Stimulated activated CD4-positive, alpha-beta T cell treated with anti-CD3 and anti-CD28 coated beads, Interleukin-1b, Interleukin-23, amount 100 ng/mL, for 24 hours (primary cell): ENCODE results near the gene AGBL1.
"Not testable (repeated sequence)": the region's sequence is repeated elsewhere in the genome, so short reads cannot be mapped to it uniquely, and the experiment has no call there.

Experiments
- DNase-seq, 4 experiments: peaks; one replicate each; pipeline ENCODE4 v3.0.0-alpha.2; 2020; ENCODE audit warnings: low read depth in 4 of 4, low spot score in 1 of 4

Gene AGBL1

GRCh38 chr15:86082619-86083380 is 3.1 kb downstream of the AGBL1 start:
- DNase-seq, result peak in 1 of 4 experiments; percentile 1

DNA sequence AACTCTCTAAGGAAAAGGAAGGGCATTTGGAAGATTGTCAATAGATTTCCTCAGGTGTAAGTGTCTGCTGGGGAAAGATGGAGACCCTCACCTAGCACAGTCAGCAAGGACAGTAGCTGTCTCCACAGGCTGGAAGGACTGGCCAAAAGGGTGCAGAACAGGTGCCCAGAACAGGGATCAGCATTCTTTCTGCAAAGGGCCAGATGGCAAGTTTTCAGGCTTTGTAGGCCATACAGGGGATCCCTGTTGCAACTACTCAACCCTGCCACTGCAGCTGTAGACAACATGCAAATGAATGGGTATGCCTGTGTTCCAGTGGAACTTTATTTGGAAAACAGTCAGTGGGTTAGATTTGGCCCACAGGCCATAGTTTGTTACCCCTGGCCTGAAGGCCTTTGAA is 8.1 kb downstream of the AGBL1 start:
- DNase-seq, result no peak

DNA sequence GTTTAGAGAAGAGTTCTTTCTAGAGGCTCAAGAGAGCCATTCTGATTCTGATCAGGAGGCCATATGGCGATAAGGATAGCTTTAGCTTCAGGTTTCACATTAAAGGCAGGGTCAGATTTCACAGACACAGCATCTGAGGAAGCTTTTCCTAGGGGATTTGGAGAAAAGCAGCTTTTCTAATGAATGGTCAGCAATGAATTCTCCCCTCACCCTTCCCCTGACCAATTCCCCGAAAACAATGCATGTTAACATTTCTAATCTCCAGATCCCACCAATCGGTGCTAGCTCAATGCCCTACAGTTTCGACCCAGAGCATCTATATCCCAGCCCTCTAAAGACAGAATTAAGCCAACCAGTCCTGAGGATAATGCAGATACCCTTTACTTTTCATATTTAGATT is 9.8 kb downstream of the AGBL1 start:
- DNase-seq, result no peak

GRCh38 chr15:86101818-86102217 is 22.1 kb downstream of the AGBL1 start:
- no peak for DNase-seq

- no peak for DNase-seq
Observed at GRCh38 chr15:86103825-86104224, 24.2 kb downstream of the AGBL1 start.

DNA sequence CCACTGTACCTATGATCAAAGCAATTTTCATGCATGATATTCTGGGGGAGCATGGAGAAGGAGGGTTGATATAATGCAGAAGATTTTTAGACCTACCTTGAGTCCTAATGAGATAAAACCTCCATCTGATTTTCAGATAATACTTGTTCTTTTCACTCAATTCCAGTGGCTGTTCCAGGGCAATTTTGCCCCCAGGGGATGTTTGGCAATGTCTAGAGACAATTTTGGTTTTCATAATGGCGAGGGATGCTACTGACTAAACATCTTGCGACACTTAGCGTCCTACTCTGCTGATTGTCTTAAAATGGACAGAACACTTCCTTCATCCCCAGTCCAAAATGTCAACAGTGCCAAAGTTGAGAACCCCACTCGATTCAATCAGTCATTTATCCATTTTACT is 26.6 kb downstream of the AGBL1 start:
- no peak for DNase-seq

DNA sequence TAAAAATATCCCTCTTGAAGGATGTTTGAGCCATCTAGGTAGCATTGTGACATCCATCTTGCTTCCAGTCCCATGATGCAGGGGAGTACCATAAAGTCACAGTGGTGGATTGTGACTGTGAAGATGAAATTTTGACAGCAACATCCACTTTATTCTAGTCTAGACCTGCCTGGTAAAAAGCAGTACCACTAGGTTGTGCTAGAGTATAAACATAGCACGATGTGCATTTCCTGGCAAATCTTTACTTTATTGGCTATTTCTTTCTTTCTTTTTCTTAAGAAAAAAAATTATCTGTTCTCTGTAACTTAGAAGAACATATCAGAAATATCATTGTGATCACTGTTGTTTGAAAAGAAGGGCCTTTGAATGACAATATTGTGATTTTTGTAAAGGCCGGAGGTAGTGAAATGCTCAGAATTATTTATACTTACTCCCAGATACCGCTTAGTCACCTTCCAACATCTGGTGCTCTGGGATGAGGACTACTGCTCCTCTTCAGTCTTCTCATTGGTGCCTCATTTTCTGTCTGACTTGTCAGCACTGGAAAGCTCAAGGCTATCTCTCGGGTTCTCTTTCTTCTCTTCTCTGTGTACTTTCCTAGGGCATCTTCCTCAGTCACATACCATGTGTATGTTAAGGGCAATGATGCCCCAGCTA is 35.6 kb downstream of the AGBL1 start:
- no peak for DNase-seq

DNA sequence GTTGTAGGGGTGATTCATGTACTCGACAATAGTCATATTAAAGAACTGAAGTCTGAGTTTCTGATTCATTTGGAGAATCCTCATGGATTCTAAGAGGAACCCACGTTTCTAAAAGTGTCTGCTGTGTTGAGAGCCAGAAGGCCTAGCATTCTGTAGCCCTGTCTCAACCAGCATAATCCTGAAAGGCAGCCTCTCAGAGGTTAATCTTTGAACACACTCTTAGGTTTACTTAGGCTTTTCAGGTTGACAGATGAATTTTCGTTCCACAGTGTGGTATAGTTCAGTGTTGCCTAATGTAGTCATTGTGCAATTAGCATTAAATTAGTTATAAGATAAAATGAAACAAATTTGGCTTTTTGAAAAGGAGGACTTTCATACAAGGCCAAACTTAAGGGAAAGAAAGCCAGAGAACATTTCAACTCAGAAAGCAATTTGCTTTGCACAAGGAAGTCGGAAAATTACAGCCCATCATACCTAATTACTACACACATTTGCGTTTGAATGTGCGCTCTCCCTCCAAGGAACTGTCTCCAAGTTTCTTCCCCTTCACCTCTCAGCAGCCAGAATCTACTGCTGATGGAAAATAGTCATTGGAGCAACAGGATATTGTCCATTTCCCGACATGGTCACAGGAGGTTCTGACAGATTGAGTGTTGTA is 42.0 kb downstream of the AGBL1 start:
- no peak for DNase-seq

DNA sequence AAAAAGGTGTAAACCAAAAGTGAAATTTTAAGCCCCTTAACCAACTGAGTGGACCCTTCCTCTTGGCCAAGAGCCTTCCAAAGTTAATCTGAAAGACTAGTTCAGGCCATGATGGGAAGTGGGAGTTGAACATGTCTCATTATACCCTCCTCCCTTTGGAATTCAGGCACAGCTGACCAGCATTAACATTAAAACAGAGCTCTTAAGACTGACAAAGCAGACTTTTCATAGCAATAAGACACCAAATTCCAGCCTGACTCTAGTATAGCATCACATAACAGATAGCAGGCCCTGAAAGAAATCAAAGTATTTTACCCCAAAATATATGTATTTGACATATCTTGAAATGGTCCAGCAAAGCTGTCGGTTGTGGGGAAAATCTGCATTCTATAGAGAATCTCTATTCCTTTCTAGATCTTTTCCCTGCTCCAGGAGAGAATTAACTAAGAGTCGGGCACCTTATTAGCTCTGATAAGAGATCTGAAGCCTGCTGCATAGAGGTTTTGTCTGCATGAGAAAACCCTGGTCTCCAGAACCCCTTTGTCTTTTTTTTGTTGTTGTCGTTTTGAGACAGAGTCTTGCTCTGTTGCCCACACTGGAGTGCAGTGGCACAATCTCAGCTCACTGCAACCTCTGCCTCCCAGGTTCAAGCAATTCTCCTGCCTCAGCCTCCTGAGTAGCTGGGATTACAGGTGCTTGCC is 43.2 kb downstream of the AGBL1 start:
- not testable (repeated sequence) for DNase-seq

- DNase-seq, result no peak
Observed at GRCh38 chr15:86125775-86126174, 46.1 kb downstream of the AGBL1 start.

GRCh38 chr15:86127547-86127946 is 47.9 kb downstream of the AGBL1 start:
- no peak for DNase-seq

DNA sequence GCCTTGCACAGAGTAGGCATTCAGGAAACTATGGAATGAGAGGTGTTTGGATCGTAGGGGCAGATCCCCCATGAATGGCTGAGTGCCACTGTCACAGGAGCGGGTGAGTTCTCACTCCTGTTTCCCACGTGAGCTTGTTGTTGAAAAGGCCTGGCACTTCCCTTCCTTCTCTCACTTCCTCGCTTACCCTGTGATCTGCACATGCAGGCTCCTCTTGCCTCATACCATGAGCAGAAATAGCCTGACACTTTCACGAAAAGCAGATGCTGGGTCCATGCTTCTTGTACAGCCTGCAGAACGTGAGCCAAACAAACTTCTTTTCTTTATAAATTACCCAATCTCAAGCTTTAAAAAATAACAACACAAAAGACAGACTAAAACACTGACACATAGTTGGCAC is 55.4 kb downstream of the AGBL1 start:
- no peak for DNase-seq

DNA sequence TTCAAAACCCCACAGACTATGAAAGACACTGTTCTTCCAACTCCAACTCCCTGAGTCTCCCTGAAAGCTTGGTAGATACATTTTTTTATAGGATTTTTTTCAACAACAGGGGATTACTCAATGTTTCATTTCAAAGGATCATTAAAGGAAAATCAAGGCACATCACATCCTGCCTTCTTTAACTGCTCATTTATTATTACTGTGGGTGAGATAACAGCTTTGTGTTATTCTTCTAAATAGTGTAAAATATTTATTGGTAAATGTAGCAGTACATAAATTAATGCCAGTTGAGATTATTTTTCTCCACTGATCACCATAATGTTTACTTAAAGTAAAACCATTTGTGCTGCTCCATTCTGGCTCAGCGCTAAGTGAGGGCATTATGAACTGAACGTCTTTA is 57.2 kb downstream of the AGBL1 start:
- no peak for DNase-seq

- DNase-seq, result no peak
Observed at GRCh38 chr15:86138798-86139197, 59.1 kb downstream of the AGBL1 start.

DNA sequence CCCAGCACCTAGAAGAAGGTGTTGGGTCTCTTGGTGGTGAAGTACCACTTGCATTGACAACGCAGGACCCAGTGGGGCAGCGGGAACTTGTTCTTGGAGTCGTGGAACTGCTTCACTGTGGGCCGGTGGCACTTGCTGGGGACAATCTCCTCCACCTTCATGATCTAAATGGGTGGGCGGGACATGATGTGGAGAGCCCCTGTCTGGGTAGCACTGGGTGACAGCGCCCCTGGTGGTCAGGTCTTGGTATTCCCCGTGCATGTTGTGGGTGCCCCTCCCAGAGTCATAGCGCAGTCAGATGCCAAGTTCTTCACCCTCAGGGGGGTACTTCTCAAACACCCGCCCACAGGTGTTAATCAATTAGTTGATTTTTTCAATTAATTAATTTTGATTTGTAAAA is 60.2 kb downstream of the AGBL1 start:
- peak in 1 of 4 experiments; percentile 1 for DNase-seq

DNA sequence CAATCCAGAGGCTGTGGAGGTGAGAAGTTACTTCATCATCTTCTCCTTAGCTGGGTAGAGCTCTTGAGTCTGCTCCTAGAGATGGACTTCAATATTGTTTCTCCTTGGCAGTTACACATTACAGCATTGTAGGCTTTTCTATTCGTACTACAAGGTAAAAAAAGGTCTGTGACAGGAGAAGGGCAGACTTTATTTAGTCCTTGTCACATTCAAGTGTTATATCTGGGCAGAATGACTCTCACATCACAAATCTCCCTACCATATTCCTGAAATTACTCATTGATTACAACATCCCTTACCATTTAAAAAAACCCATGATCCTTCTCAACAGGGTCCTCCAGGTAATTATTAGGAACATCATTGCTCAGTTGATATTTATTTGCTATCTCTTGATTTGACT is 75.0 kb downstream of the AGBL1 start:
- no peak for DNase-seq

DNA sequence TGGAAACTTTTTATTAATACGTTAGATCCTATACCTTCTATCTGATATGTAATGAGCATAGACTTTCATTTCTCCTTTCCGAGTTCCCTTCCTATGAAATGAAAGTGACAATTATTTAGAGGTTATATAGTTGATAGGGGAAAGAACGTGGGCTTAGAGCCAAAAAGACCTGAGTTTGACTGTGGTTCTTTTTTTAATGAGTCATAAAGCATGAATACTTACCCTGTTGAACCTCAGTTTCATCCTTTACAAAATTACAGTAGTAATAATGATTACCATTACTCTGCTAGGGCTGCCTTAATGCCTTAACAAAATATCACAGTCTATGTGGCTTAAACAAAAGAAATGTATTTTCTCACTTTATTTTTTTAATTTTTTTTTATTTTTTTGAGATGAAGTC is 75.9 kb downstream of the AGBL1 start:
- DNase-seq, result no peak

- DNase-seq, result no peak
Observed at GRCh38 chr15:86157606-86158293, 78.1 kb downstream of the AGBL1 start.

DNA sequence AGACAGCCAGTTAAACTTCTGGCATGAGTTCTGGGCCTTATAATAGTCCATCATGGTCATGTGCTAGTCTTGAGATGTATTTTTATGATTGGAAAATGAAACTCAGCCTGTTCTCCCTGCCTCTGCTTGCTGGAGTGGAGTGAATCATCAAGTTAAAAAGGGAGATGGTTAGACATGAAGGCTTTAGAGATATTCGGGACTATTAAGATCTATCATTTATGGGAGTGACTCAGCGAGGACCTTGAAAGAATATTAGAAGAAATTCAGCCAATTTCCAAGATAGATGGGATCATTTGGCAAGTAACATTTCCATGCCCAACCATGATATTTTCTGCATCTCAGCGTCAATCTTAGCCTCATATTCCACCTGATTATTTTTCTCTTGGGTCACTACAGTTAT is 79.8 kb downstream of the AGBL1 start:
- DNase-seq, result no peak

DNA sequence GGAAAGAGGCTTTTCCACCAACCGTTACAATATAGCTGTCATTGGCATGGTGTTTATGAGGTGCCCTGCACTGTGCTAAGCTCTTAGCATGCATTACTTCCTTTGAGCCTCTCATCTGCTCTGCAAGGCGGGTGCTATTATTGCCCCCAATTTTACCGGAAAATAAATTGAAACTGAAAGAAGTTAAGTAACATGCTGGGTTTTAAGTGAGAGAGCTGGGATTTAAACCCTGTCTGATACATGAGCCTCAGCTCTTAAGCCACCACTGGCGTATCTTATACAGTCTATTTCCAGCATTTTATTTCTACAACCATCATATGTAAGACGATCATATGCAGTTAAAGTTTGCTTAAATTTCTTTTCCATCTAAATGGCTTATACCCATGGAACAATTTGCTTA is 81.6 kb downstream of the AGBL1 start:
- no peak for DNase-seq

DNA sequence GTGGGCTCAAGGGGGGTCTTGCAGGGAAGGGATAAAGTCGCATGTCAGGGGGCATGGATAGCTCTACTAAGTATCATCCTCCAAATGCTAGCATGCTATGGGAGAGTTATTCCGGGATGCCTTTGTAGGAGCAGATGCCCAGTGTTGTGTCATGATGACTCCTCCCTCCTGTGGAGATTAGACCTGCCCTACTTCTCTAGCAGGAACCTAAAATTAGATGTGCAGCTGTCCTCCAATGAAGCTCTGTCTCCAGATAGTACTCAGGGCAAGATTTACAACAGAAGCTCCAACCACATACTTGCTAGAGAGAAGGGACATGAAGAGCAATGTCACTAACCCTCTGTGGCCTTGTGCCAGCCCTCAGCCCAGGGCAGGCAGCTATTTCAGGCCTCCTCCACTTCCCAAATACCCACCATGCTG is 82.5 kb downstream of the AGBL1 start:
- DNase-seq, result no peak
